Suprapubic skin (tissue), 4 donors: Measurements from ENCODE around the gene CTNS. TPM values are rescaled to one million over a fixed set of nuclear protein-coding genes. Genes with fewer than 3 reads are reported as not detected.

Experiments used
- DNase-seq, 2 donors: peaks; one replicate each; pipeline ENCODE4 v3.0.0-alpha.2; 2019; ENCODE audit warnings: low spot score in 2 of 2
- H3K27ac ChIP-seq: fragments of 200-600 bp; sonication (generic); one replicate; pipeline ENCODE4 v1.5.1; 2019
- H3K27me3 ChIP-seq: fragments of 200-600 bp; sonication (generic); one replicate; pipeline ENCODE4 v1.5.1; 2019
- H3K36me3 ChIP-seq: fragments of 200-600 bp; sonication (generic); one replicate; pipeline ENCODE4 v1.5.1; 2019
- H3K4me1 ChIP-seq: fragments of 200-600 bp; sonication (generic); one replicate; pipeline ENCODE4 v1.5.1; 2019
- H3K4me3 ChIP-seq: fragments of 200-600 bp; sonication (generic); one replicate; pipeline ENCODE4 v1.5.1; 2019; ENCODE audit warnings: mild to moderate bottlenecking
- H3K9me3 ChIP-seq: fragments of 200-600 bp; sonication (generic); one replicate; pipeline ENCODE4 v1.5.1; 2019
- EP300 ChIP-seq: sonication (generic); formaldehyde crosslinking; IDR thresholded peaks from one replicate; pipeline ENCODE4 v1.6.1; 2017; ENCODE audit warnings: antibody characterized with exemption
- POLR2A ChIP-seq, 2 donors: fragments of 450-650 bp; IDR thresholded peaks; one replicate each; pipeline ENCODE4 v1.6.1; 2017; ENCODE audit warnings: antibody characterized with exemption in 2 of 2, mild to moderate bottlenecking in 2 of 2, moderate library complexity in 2 of 2
- POLR2AphosphoS5 ChIP-seq, 3 donors: sonication (generic); formaldehyde crosslinking; IDR thresholded peaks; one replicate each; pipeline ENCODE4 v1.6.1; 2017; ENCODE audit warnings: antibody characterized with exemption in 3 of 3
- WGBS: methylation state at CpG from one replicate; pipeline ENCODE4 v1.1.5; 2018; 5-methylcytosine and 5-hydroxymethylcytosine counted together
- total RNA-seq, 4 donors: library from RNA; depleted of rRNA; stranded (reverse); fragments of >200 nt; gene quantifications; one replicate each; pipeline ENCODE4 v1.1.0, GENCODE V29; 2016
- TF ChIP-seq, protein P1 (sequence below), 2 donors: fragments of 200-600 bp in 1 of 2; fragments of 450-650 bp in 1 of 2; sonication (generic) in 1 of 2; IDR thresholded peaks; one replicate each; pipeline ENCODE4 v1.5.1; 2016 to 2019; ENCODE audit warnings: antibody characterized with exemption in 2 of 2, mild to moderate bottlenecking in 1 of 2, moderate library complexity in 1 of 2

Gene CTNS
- total RNA-seq, 4 donors from 2014 or later = 19.9 to 34.6 (median 26.1) TPM

DNA sequence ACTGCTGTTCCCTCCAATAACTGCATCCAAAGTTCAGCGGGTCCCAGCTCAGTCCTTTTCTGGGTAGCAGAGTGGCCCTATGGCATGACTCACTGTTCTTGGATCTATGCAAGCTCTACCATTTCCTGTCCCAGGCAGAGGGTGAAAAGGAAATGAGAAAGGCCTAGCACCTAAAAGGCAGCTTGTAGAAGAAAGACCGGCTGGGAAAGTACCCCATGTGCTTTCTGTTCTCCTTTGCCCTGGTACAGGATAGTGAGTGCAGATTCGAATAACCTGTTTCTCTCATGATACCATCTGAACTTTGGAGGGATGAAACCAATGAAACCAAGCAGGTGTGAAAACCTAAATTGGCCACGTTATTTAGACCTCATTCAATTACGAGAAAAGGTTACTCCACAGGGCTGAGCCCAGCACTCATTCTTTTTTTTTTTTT is 74.4 kb downstream of the CTNS start:
- no peak overlapping the region for H3K4me3 ChIP-seq
- TF ChIP-seq POLR2A (IDR thresholded peaks at IDR 0.05) (no peak), POLR2AphosphoS5 (IDR thresholded peaks at IDR 0.05) (no peak), EP300 (no peak)
- TF ChIP-seq, protein P1, sequence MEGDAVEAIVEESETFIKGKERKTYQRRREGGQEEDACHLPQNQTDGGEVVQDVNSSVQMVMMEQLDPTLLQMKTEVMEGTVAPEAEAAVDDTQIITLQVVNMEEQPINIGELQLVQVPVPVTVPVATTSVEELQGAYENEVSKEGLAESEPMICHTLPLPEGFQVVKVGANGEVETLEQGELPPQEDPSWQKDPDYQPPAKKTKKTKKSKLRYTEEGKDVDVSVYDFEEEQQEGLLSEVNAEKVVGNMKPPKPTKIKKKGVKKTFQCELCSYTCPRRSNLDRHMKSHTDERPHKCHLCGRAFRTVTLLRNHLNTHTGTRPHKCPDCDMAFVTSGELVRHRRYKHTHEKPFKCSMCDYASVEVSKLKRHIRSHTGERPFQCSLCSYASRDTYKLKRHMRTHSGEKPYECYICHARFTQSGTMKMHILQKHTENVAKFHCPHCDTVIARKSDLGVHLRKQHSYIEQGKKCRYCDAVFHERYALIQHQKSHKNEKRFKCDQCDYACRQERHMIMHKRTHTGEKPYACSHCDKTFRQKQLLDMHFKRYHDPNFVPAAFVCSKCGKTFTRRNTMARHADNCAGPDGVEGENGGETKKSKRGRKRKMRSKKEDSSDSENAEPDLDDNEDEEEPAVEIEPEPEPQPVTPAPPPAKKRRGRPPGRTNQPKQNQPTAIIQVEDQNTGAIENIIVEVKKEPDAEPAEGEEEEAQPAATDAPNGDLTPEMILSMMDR (IDR thresholded peaks at IDR 0.05) = no peak
- H3K27me3 ChIP-seq = no peaks in the 10 kb centered on the region
- H3K27ac ChIP-seq = no peak overlapping the region
- no peak for DNase-seq
- peaks cover 42% of the 10 kb centered on the region for H3K36me3 ChIP-seq
- H3K9me3 ChIP-seq = no peaks in the 10 kb centered on the region
- WGBS = 57% methylated on average over 5 of the region's 5 CpGs
- H3K4me1 ChIP-seq = no peaks in the 10 kb centered on the region

Other genes starting within 250 kb of the CTNS start
- not detected for gene OR1E1, start 238.3 kb upstream of the CTNS start, total RNA-seq
- gene OR3A3, start 225.4 kb upstream of the CTNS start, total RNA-seq = not detected
- gene OR1E2, start 202.9 kb upstream of the CTNS start, total RNA-seq = 1 to 10 TPM in 1 of 4 donors, not detected in 3; 2.1 TPM
- gene SPATA22, start 164.9 kb upstream of the CTNS start, total RNA-seq = not detected
- 1 to 10 TPM in 3 of 4 donors, under 1 TPM in 1; 0.98 to 5.4 (median 1.8) TPM for gene ASPA, start 160.8 kb upstream of the CTNS start, total RNA-seq
- gene TRPV3, start 78.9 kb upstream of the CTNS start, total RNA-seq = 10 to 100 TPM; 25.6 to 45.4 (median 34.4) TPM
- 10 to 100 TPM in 2 of 4 donors, 1 to 10 TPM in 2; 3.2 to 15.8 (median 7.1) TPM for gene TRPV1, start 27.3 kb upstream of the CTNS start, total RNA-seq
- gene SHPK, start 510 bp upstream of the CTNS start, total RNA-seq = 10 to 100 TPM; 19.0 to 21.9 (median 20.4) TPM
- gene TAX1BP3, start 31.8 kb downstream of the CTNS start, total RNA-seq = 100 to 1,000 TPM; 103 to 245 (median 202) TPM
- gene EMC6, start 32.1 kb downstream of the CTNS start, total RNA-seq = 10 to 100 TPM in 3 of 4 donors, 1 to 10 TPM in 1; 3.3 to 17.6 (median 10.4) TPM
- under 1 TPM in 2 of 4 donors, not detected in 2; 0.49 to 0.56 TPM for gene P2RX5, start 59.4 kb downstream of the CTNS start, total RNA-seq
- gene HASPIN, start 87.1 kb downstream of the CTNS start, total RNA-seq = 1 to 10 TPM in 3 of 4 donors, under 1 TPM in 1; 0.40 to 2.1 (median 1.8) TPM
- 10 to 100 TPM; 14.0 to 20.7 (median 14.4) TPM for gene ITGAE, start 164.4 kb downstream of the CTNS start, total RNA-seq
- gene NCBP3, start 209.5 kb downstream of the CTNS start, total RNA-seq = 10 to 100 TPM; 15.4 to 41.8 (median 26.1) TPM